ENCODE measurements around the gene VN1R5. TPM values are rescaled to one million over a fixed set of nuclear protein-coding genes. Genes with fewer than 3 reads are reported as not detected.

Gene VN1R5
- total and polyA plus RNA-seq, 4 donors: not detected

DNA sequence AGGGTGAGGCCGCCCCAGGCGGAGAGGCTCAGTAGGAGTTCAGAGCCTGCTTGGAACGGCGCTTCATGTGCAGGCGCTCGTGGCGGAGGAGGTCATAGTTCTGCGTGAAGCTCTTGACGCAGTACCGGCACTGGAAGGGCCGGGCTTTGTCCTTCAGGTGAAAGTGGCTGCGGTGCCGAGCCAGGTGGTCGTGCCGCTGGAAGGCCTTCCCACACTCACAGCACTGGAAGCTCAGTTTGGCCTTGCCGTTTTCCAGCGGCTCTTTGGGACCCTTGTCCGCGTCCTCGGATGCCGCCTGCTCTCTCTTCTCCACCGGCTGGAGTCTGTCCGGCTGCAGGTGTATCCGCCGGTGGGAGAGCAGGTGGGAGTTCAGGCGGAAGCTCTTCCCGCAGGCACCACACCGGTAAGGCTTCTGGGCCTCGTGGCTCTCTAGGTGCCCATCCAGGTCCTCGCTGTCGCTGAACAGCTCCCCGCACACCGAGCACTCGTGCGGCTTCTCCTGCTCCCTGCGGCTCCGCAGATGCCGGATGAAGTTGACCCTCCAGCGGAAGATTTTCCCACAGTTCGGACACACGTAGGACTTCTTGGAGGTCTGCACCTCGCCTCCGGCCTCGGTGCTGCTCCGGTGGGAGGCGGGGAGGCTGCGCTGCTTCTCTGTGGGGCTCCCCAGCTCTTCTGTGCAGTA lies 44.8 kb downstream of the VN1R5 start:
- Histone ChIP-seq H3K9me3 (ENCODE audit: control insufficient read depth in 4 of 4, insufficient read depth in 3 of 4, low read length in 3 of 4) (peaks cover 0 to 7% (median 0%) of the 10 kb centered on the region in 4 donors), H3K27me3 (ENCODE audit: control insufficient read depth in 3 of 3, insufficient read depth in 3 of 3, low read length in 2 of 3) (no peaks in the 10 kb centered on the region), H3K4me1 (ENCODE audit: control insufficient read depth in 5 of 5, insufficient read depth in 5 of 5, low read length in 5 of 5) (no peaks in the 10 kb centered on the region), H3K36me3 (ENCODE audit: control insufficient read depth in 4 of 4, insufficient read depth in 4 of 4, low read length in 4 of 4) (peaks cover 19 to 33% (median 27%) of the 10 kb centered on the region in 4 donors), H3K27ac (ENCODE audit: low read depth in 1 of 2, low read length in 1 of 2) (no peak overlapping the region), H3K4me3 (no peak overlapping the region), H3K9ac (ENCODE audit: insufficient read depth in 1 of 2, low read length in 2 of 2) (no peak overlapping the region)
- ATAC-seq (ENCODE audit: insufficient read depth, low FRiP score): no peak
- TF ChIP-seq, protein P1, sequence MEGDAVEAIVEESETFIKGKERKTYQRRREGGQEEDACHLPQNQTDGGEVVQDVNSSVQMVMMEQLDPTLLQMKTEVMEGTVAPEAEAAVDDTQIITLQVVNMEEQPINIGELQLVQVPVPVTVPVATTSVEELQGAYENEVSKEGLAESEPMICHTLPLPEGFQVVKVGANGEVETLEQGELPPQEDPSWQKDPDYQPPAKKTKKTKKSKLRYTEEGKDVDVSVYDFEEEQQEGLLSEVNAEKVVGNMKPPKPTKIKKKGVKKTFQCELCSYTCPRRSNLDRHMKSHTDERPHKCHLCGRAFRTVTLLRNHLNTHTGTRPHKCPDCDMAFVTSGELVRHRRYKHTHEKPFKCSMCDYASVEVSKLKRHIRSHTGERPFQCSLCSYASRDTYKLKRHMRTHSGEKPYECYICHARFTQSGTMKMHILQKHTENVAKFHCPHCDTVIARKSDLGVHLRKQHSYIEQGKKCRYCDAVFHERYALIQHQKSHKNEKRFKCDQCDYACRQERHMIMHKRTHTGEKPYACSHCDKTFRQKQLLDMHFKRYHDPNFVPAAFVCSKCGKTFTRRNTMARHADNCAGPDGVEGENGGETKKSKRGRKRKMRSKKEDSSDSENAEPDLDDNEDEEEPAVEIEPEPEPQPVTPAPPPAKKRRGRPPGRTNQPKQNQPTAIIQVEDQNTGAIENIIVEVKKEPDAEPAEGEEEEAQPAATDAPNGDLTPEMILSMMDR (IDR thresholded peaks at IDR 0.05; ENCODE audit: control extremely low read depth, extremely low read depth): no peak
- DNase-seq: no peak
- WGBS, 2 donors: 97 to 98% methylated on average over 47 of the region's 47 CpGs

DNA sequence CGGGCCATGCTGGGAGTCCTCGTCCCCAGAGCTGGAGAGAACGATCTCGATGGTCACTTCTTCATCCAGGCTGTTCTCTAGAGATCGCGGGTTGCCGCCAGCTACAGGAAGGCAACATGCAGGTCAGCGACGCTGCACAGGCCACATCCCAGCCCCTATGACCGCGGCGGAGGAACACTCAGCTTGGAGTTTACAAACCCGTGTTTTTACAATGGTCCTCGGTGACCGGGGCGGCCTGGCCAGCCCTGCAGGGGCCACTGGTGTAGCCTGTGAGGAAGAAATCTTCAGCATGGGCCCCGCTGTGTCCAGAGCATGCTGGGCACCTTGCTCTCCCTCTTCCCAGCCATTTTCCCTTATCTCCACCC lies 45.3 kb downstream of the VN1R5 start:
- no peak for ATAC-seq (ENCODE audit: insufficient read depth, low FRiP score)
- H3K4me1 ChIP-seq (ENCODE audit: control insufficient read depth in 5 of 5, insufficient read depth in 5 of 5, low read length in 5 of 5): no peaks in the 10 kb centered on the region
- DNase-seq: no peak
- H3K4me3 ChIP-seq: no peak overlapping the region
- H3K9ac ChIP-seq (ENCODE audit: insufficient read depth in 1 of 2, low read length in 2 of 2): no peak overlapping the region
- peaks cover 19 to 33% (median 28%) of the 10 kb centered on the region in 4 donors for H3K36me3 ChIP-seq (ENCODE audit: control insufficient read depth in 4 of 4, insufficient read depth in 4 of 4, low read length in 4 of 4)
- WGBS, 2 donors: 96 to 97% methylated on average over 17 of the region's 17 CpGs
- peaks cover 0 to 7% (median 0%) of the 10 kb centered on the region in 4 donors for H3K9me3 ChIP-seq (ENCODE audit: control insufficient read depth in 4 of 4, insufficient read depth in 3 of 4, low read length in 3 of 4)
- no peak overlapping the region for H3K27ac ChIP-seq (ENCODE audit: low read depth in 1 of 2, low read length in 1 of 2)
- no peaks in the 10 kb centered on the region for H3K27me3 ChIP-seq (ENCODE audit: control insufficient read depth in 3 of 3, insufficient read depth in 3 of 3, low read length in 2 of 3)
- TF ChIP-seq, protein P1 (IDR thresholded peaks at IDR 0.05; ENCODE audit: control extremely low read depth, extremely low read depth): no peak

DNA sequence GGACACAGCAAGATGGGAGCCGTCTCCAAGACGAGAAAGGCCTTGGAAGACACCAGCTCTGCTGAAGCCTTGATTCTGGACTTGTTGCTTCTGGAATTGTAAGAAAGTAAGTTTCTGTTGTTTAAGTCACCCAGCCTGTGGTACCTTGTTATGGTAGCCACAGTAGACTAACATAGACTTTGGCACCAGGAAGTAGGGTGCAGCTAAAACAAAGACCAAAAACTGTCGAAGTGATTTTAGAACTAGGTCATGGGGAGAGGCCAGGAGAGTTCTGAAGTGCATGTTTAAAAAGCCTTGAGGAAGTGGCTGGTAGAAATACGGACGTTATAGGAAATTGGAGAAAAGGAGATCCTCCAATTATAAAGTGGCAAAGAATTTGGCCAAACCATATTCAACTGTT lies 47.3 kb downstream of the VN1R5 start:
- no peak overlapping the region for H3K4me3 ChIP-seq
- WGBS, 2 donors: 48 to 54% methylated on average over 5 of the region's 5 CpGs
- ATAC-seq (ENCODE audit: insufficient read depth, low FRiP score) (no peak), DNase-seq (no peak)
- H3K9ac ChIP-seq (ENCODE audit: insufficient read depth in 1 of 2, low read length in 2 of 2): no peak overlapping the region
- TF ChIP-seq, protein P1 (IDR thresholded peaks at IDR 0.05; ENCODE audit: control extremely low read depth, extremely low read depth): no peak
- no peaks in the 10 kb centered on the region for H3K4me1 ChIP-seq (ENCODE audit: control insufficient read depth in 5 of 5, insufficient read depth in 5 of 5, low read length in 5 of 5)
- H3K27me3 ChIP-seq (ENCODE audit: control insufficient read depth in 3 of 3, insufficient read depth in 3 of 3, low read length in 2 of 3): no peaks in the 10 kb centered on the region
- no peak overlapping the region for H3K27ac ChIP-seq (ENCODE audit: low read depth in 1 of 2, low read length in 1 of 2)
- H3K9me3 ChIP-seq (ENCODE audit: control insufficient read depth in 4 of 4, insufficient read depth in 3 of 4, low read length in 3 of 4): peaks cover 0 to 7% (median 0%) of the 10 kb centered on the region in 4 donors
- peaks cover 28 to 48% (median 41%) of the 10 kb centered on the region in 4 donors for H3K36me3 ChIP-seq (ENCODE audit: control insufficient read depth in 4 of 4, insufficient read depth in 4 of 4, low read length in 4 of 4)
